Stimulated activated naive CD4-positive, alpha-beta T cell (primary cell): ENCODE data around the gene FCER1G.

Experiments used
- DNase-seq, 6 experiments: peaks; one replicate each; lab custom pipeline; 2025; lab: John Stamatoyannopoulos, UW

The FCER1G gene

DNA sequence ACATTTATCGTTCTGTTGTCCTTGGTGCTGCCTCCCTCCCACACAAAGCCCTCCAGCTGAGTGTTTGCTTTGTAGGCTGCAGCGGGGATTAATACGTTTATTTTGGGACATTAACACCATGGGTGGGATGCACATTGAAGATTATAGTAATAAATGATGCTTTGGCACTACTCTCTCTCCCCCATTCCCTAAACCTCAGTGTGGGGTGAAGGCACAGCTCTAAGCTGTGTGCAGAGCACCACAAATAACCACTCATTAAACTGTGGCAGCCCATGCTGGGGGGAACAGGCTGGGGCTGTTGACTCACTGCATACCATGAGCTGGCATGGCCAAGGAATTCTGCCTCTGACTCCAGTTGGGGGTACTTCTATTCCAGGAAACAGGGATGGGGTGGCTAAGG lies 51.1 kb downstream of the FCER1G start:
- DNase-seq: no peak

DNA sequence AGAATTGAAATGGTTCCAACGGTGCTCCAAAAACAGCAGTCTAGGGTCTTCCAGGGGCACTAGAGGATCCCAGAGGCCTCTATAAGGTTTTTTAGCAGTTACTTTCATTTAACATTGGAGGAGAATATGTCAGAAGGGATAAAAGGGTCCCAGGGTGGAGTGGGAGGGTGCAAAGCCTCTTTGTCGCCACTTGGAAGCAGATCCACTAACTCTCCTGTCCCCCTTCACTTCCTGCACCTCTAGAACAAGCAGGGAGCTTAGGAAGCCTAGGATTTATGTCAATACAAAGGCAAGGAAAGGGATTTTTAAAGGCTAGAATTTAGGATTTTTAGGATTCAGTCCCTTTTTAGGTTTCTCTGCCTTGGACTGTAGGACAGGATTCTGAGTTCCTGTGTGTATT lies 51.7 kb downstream of the FCER1G start:
- DNase-seq: no peak

DNA sequence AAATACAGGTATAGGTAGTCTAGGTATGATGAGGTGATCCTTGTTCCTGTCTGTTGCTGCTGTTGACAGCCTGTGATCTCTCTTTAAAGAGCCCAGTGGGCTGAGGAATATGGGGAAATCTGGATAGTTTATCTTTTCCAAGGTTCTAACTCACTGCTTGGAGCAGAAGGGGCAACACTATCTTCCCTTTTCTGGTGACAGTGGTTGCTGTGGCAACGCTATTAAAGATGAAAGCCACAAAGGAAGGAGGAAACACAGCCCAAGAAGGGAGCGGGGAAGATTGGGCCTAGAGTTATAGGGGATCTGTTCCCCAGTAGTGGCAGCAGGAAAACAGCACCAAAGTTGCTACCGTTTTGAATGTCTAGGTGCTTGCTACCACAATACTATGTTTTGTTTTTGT lies 52.2 kb downstream of the FCER1G start:
- no peak for DNase-seq
